AG04449 (cell line): ENCODE measurements around the gene GABARAPL2.

Experiments
- CTCF ChIA-PET: fragments of 350-600 bp; formaldehyde crosslinking; extraction: SDS; loops from one replicate; lab custom pipeline; 2021; ENCODE audit warnings: antibody characterized with exemption; lab: Yijun Ruan, JAX
- POLR2A ChIA-PET: fragments of 400-600, 350-600 bp; formaldehyde crosslinking; extraction: SDS; loops from one replicate; lab custom pipeline; 2020; ENCODE audit warnings: antibody characterized with exemption, inconsistent platforms; lab: Yijun Ruan, JAX
- DNase-seq: peaks from one replicate; pipeline ENCODE4 v3.0.0-alpha.2; 2010; ENCODE audit warnings: low read depth, low spot score
- H3K4me3 ChIP-seq: 2 replicates; pipeline ENCODE4 v1.5.1; 2011; ENCODE audit warnings: low read depth, mild to moderate bottlenecking, control low read depth, low read length
- CTCF ChIP-seq: IDR thresholded peaks from one replicate; pipeline ENCODE4 v1.5.1; 2011; ENCODE audit warnings: mild to moderate bottlenecking, moderate library complexity, low read length, control low read depth, inconsistent platforms; ENCODE audit not compliant: insufficient read depth; ENCODE audit errors: missing control alignments

GABARAPL2 gene

GRCh38 chr16:75529959-75530358, 36.2 kb upstream of the GABARAPL2 start:
- ChIA-PET POLR2A (no interaction called here), CTCF (no interaction called here)
- no peak for TF ChIP-seq CTCF
- H3K4me3 ChIP-seq: no peak overlapping the region
- no peak for DNase-seq

- ChIA-PET CTCF (interaction anchor here (1.0 to 1.9 kb wide), 5 partner anchors 9 to 232 kb away, joined by 3 to 20 read pairs (median 3); no protein-coding TSS in a partner anchor), POLR2A (interaction anchor here (1.0 kb wide), 1 partner anchor 16 kb away, joined by 3 read pairs; no protein-coding TSS in a partner anchor)
- TF ChIP-seq CTCF: no peak
- H3K4me3 ChIP-seq: no peak overlapping the region
- no peak for DNase-seq
Measured at GRCh38 chr16:75532142-75532765, 33.9 kb upstream of the GABARAPL2 start.

- no peak for DNase-seq
- CTCF ChIA-PET: interaction anchor here (1.0 to 1.9 kb wide), 3 partner anchors 15 to 231 kb away, joined by 3 to 20 read pairs (median 3); no protein-coding TSS in a partner anchor
- no peak for TF ChIP-seq CTCF
- H3K4me3 ChIP-seq: no peak overlapping the region
- POLR2A ChIA-PET: no interaction called here
Measured at GRCh38 chr16:75532791-75533190, 33.4 kb upstream of the GABARAPL2 start.

GRCh38 chr16:75534560-75535205, 31.5 kb upstream of the GABARAPL2 start:
- no peak overlapping the region for H3K4me3 ChIP-seq
- ChIA-PET CTCF (interaction anchor here (0.6 to 3.1 kb wide), 2 partner anchors 15 to 17 kb away, joined by 5 to 22 read pairs; no protein-coding TSS in a partner anchor), POLR2A (no interaction called here)
- DNase-seq: no peak
- TF ChIP-seq CTCF: no peak

- DNase-seq: no peak
- POLR2A ChIA-PET: interaction anchor here (0.6 kb wide), 1 partner anchor 8 kb away, joined by 3 read pairs; no protein-coding TSS in a partner anchor
- no peak for TF ChIP-seq CTCF
- CTCF ChIA-PET: interaction anchor here (0.6 to 3.1 kb wide), 3 partner anchors 16 to 63 kb away, joined by 3 to 22 read pairs (median 5); no protein-coding TSS in a partner anchor
- no peak overlapping the region for H3K4me3 ChIP-seq
Measured at GRCh38 chr16:75535211-75535843, 30.9 kb upstream of the GABARAPL2 start.

GRCh38 chr16:75535901-75536300, 30.3 kb upstream of the GABARAPL2 start, which contains the start of gene CHST5:
CHST5 (minus strand) TSS chr16:75536108; CDS start chr16:75530384, 5,724 bp downstream.
- H3K4me3 ChIP-seq: no peak within 1 kb of the TSS
- TF ChIP-seq CTCF: no peak
- no peak for DNase-seq
- ChIA-PET CTCF (interaction anchor here (1.0 to 3.1 kb wide), 2 partner anchors 18 to 64 kb away, joined by 3 to 22 read pairs; no protein-coding TSS in a partner anchor), POLR2A (interaction anchor here (0.6 to 1.3 kb wide), 2 partner anchors 8 to 19 kb away, joined by 3 to 4 read pairs; no protein-coding TSS in a partner anchor)
